LNCaP clone FGC (cell line): ENCODE measurements around the gene ZEB2.

Experiments
- DNase-seq: peaks from one replicate; pipeline ENCODE4 v3.0.0-alpha.2; 2011; ENCODE audit warnings: low read depth
- H3K4me3 ChIP-seq: 2 replicates; pipeline ENCODE4 v1.5.1; 2011; ENCODE audit warnings: mild to moderate bottlenecking, low read depth, low read length, control low read depth
- CTCF ChIP-seq: IDR thresholded peaks from 2 replicates; pipeline ENCODE4 v1.5.1; 2012; ENCODE audit warnings: mild to moderate bottlenecking; ENCODE audit not compliant: control insufficient read depth, insufficient read depth; ENCODE audit errors: extremely low read depth

Gene ZEB2

GRCh38 chr2:144479659-144480058, 40.3 kb downstream of the ZEB2 start:
- no peak for DNase-seq
- H3K4me3 ChIP-seq, result no peak overlapping the region
- no peak for TF ChIP-seq CTCF

- H3K4me3 ChIP-seq, result no peak overlapping the region
- TF ChIP-seq CTCF, result no peak
- DNase-seq, result no peak
These were observed 40.8 kb downstream of the ZEB2 start for GRCh38 chr2:144479138-144479537.

- no peak overlapping the region for H3K4me3 ChIP-seq
- no peak for DNase-seq
- no peak for TF ChIP-seq CTCF
These were observed 42.0 kb downstream of the ZEB2 start for GRCh38 chr2:144477957-144478311.

- H3K4me3 ChIP-seq, result no peak overlapping the region
- no peak for TF ChIP-seq CTCF
These were observed 42.5 kb downstream of the ZEB2 start for GRCh38 chr2:144477281-144477956.

GRCh38 chr2:144476682-144477081, 43.2 kb downstream of the ZEB2 start:
- DNase-seq, result no peak
- no peak overlapping the region for H3K4me3 ChIP-seq
- TF ChIP-seq CTCF, result no peak

More at GRCh38 chr2:144477281-144477956, 42.5 kb downstream of the ZEB2 start:
- no peak for DNase-seq

GRCh38 chr2:144475569-144476275, 44.2 kb downstream of the ZEB2 start:
- no peak for DNase-seq
- TF ChIP-seq CTCF, result no peak

More at GRCh38 chr2:144475569-144476275, 44.2 kb downstream of the ZEB2 start:
- no peak overlapping the region for H3K4me3 ChIP-seq
